ENCODE measurements around the gene HSPA13.

DNA sequence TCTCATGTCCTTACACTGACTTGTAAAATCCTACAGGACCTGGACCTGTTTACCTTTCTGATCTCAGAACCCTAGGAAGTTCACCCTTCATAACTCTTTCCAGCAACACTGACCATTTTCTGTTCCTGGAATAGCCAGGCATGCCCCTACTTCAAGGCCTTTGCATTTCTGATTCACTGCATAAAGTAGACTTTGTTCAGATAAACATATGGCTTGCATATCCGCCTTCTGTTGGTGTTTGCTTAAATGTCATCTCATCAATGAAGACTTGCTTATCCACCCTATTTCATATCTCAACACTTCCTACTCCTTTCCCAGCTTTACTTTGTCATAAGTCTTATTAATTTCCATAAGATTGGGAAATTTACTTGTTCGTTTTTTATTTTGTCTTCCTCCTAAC lies 57.4 kb downstream of the HSPA13 start:
- no peak for TF ChIP-seq YY1 (IDR thresholded peaks at IDR 0.05)
- TF ChIP-seq, protein P1, sequence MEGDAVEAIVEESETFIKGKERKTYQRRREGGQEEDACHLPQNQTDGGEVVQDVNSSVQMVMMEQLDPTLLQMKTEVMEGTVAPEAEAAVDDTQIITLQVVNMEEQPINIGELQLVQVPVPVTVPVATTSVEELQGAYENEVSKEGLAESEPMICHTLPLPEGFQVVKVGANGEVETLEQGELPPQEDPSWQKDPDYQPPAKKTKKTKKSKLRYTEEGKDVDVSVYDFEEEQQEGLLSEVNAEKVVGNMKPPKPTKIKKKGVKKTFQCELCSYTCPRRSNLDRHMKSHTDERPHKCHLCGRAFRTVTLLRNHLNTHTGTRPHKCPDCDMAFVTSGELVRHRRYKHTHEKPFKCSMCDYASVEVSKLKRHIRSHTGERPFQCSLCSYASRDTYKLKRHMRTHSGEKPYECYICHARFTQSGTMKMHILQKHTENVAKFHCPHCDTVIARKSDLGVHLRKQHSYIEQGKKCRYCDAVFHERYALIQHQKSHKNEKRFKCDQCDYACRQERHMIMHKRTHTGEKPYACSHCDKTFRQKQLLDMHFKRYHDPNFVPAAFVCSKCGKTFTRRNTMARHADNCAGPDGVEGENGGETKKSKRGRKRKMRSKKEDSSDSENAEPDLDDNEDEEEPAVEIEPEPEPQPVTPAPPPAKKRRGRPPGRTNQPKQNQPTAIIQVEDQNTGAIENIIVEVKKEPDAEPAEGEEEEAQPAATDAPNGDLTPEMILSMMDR (IDR thresholded peaks at IDR 0.05; ENCODE audit: low read depth, low read length, missing input control) = no peak
- no peak for TF ChIP-seq GABPA (IDR thresholded peaks at IDR 0.05 in 1 of 2, conservative IDR thresholded peaks at IDR 0.05 in 1 of 2)
- TF ChIP-seq SP1 (IDR thresholded peaks at IDR 0.05) = no peak
- TF ChIP-seq RAD21 (IDR thresholded peaks at IDR 0.05) = no peak
- no peak for TF ChIP-seq EGR1 (IDR thresholded peaks at IDR 0.05; ENCODE audit: low read depth in 2 of 2)
- TF ChIP-seq, protein P2, sequence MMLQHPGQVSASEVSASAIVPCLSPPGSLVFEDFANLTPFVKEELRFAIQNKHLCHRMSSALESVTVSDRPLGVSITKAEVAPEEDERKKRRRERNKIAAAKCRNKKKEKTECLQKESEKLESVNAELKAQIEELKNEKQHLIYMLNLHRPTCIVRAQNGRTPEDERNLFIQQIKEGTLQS (IDR thresholded peaks at IDR 0.05) = no peak

Measured in liver (tissue), 3 donors.